Liver (tissue), 9 donors: ENCODE results near the gene OR2W3. TPM values are rescaled to one million over a fixed set of nuclear protein-coding genes. Genes with fewer than 3 reads are reported as not detected.

Experiments used
- DNase-seq: peaks from one replicate; pipeline ENCODE4 v3.0.0-alpha.2; 2017; ENCODE audit warnings: low spot score
- H3K27ac ChIP-seq, 2 donors: one replicate each; pipeline ENCODE4 v1.7.0; 2013; ENCODE audit warnings: inconsistent platforms in 2 of 2, low read length in 2 of 2, control low read depth in 1 of 2, low read depth in 1 of 2, mild to moderate bottlenecking in 1 of 2
- H3K27me3 ChIP-seq, 4 donors: one replicate each; pipeline versions ENCODE4 v1.6.1 to v1.7.0; 2013; ENCODE audit warnings: low read length in 3 of 4, inconsistent platforms in 1 of 4, mild to moderate bottlenecking in 1 of 4, moderate library complexity in 1 of 4; ENCODE audit not compliant: control insufficient read depth in 4 of 4, insufficient read depth in 4 of 4
- H3K36me3 ChIP-seq, 4 donors: one replicate each; pipeline versions ENCODE4 v1.6.1 to v1.7.0; 2013; ENCODE audit warnings: low read length in 3 of 4, mild to moderate bottlenecking in 3 of 4, low read depth in 1 of 4, moderate library complexity in 1 of 4; ENCODE audit not compliant: control insufficient read depth in 4 of 4, insufficient read depth in 3 of 4
- H3K4me1 ChIP-seq, 4 donors: one replicate each; pipeline versions ENCODE4 v1.6.1 to v1.7.0; 2013; ENCODE audit warnings: low read length in 3 of 4, mild to moderate bottlenecking in 3 of 4, moderate library complexity in 1 of 4; ENCODE audit not compliant: control insufficient read depth in 4 of 4, insufficient read depth in 4 of 4
- H3K4me3 ChIP-seq, 3 donors: one replicate each; pipeline versions ENCODE4 v1.6.1 to v1.7.0; 2013; ENCODE audit warnings: low read length in 3 of 3, control low read depth in 1 of 3, low read depth in 1 of 3, mild to moderate bottlenecking in 1 of 3
- H3K9ac ChIP-seq, 2 donors: one replicate each; pipeline ENCODE4 v1.7.0; 2013; ENCODE audit warnings: low read length in 2 of 2, mild to moderate bottlenecking in 2 of 2, moderate library complexity in 2 of 2, control low read depth in 1 of 2, low read depth in 1 of 2
- H3K9me3 ChIP-seq, 4 donors: one replicate each; pipeline versions ENCODE4 v1.6.1 to v1.7.0; 2013; ENCODE audit warnings: low read length in 3 of 4; ENCODE audit not compliant: control insufficient read depth in 4 of 4
- FOXA1 ChIP-seq: IDR thresholded peaks from 2 replicates; pipeline ENCODE4 v1.6.1; 2016; ENCODE audit warnings: antibody characterized with exemption
- FOXA2 ChIP-seq: IDR thresholded peaks from 2 replicates; pipeline ENCODE4 v1.6.1; 2016; ENCODE audit warnings: antibody characterized with exemption
- HNF4A ChIP-seq, 2 donors: conservative IDR thresholded peaks; 2 replicates each; pipeline ENCODE4 v1.6.1; 2016; ENCODE audit warnings: antibody characterized with exemption in 2 of 2, mild to moderate bottlenecking in 2 of 2
- JUND ChIP-seq, 2 donors: IDR thresholded peaks; 2 replicates each; pipeline ENCODE4 v1.6.1; 2016; ENCODE audit warnings: antibody characterized with exemption in 2 of 2
- NR2F2 ChIP-seq: IDR thresholded peaks from 2 replicates; pipeline ENCODE4 v1.6.1; 2016; ENCODE audit warnings: antibody characterized with exemption
- RXRA ChIP-seq, 2 donors: IDR thresholded peaks; 2 replicates each; pipeline ENCODE4 v1.6.1; 2017 to 2018; ENCODE audit warnings: antibody characterized with exemption in 2 of 2, mild to moderate bottlenecking in 1 of 2
- TAF1 ChIP-seq: conservative IDR thresholded peaks from 2 replicates; pipeline ENCODE4 v1.6.1; 2016; ENCODE audit warnings: antibody characterized with exemption, mild to moderate bottlenecking
- YY1 ChIP-seq: IDR thresholded peaks from 2 replicates; pipeline ENCODE4 v1.6.1; 2016; ENCODE audit warnings: antibody characterized with exemption, mild to moderate bottlenecking
- WGBS: extraction: QIAGEN DNeasy Blood & Tissue Kit; methylation state at CpG from one replicate; pipeline ENCODE4 v1.1.7; 2013; 5-methylcytosine and 5-hydroxymethylcytosine counted together
- polyA plus RNA-seq, 2 donors: library from polyadenylated mRNA; stranded (reverse) in 1 of 2; unstranded in 1 of 2; fragments of 200-250 nt in 1 of 2; fragments of >200 nt in 1 of 2; fragmentation: Nextera tagmentation in 1 of 2; extraction: Ambion mirVana in 1 of 2; gene quantifications; one replicate each; pipeline versions ENCODE4 v1.2.1 to v1.2.3, GENCODE V29; 2013 to 2015
- total RNA-seq, 2 donors: library from RNA; depleted of rRNA; stranded (reverse); fragments of >200 nt; gene quantifications; one replicate each; pipeline ENCODE4 v1.2.3, GENCODE V29; 2014
- TF ChIP-seq, protein P1 (sequence below): IDR thresholded peaks from 2 replicates; pipeline ENCODE4 v1.6.1; 2016; ENCODE audit warnings: antibody characterized with exemption
- TF ChIP-seq, protein P2 (sequence below): IDR thresholded peaks from 2 replicates; pipeline ENCODE4 v1.6.1; 2016; ENCODE audit warnings: antibody characterized with exemption, mild to moderate bottlenecking
- TF ChIP-seq, protein P3 (sequence below): fragments of 150-350 bp; IDR thresholded peaks from 2 replicates; pipeline ENCODE4 v1.5.1; 2017; ENCODE audit warnings: improper control_type of control experiment, low read depth, low read length; ENCODE audit not compliant: missing input control
- TF ChIP-seq, protein P4 (sequence below): IDR thresholded peaks from 2 replicates; pipeline ENCODE4 v1.6.1; 2016; ENCODE audit warnings: antibody characterized with exemption
- donor health status: healthy.
- donor health status: healthy.
- donor health status: healthy.
- donor health status: healthy.
- donor health status: healthy.

OR2W3 gene
- total and polyA plus RNA-seq, 4 donors: 13.4 TPM; not detected in 3

DNA sequence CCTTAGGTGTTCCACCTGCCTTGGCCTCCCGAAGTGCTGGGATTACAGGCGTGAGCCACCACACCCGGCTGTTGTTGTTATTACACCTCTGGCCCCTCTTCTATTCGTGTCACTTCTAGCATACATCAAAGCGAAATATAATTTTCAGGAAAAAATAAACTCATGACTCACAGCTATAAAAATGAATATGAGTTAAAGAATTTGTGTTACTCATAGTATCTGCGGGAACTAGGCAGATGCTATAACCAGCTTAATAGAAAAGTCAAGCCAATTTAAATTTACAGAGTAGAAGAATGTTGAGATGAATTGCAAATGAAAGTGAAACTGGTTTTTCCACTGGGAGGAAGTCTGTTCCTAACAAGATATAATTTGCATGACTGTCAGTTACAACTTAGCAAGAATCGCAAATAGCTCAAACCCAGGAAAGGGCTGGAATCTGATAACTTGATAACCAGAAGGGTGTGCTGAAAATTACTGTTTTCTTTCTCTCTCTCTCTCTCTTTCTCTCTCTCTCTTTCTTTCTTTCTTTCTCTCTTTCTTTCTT is 11.2 kb downstream of the OR2W3 start:
- no peaks in the 10 kb centered on the region for H3K4me1 ChIP-seq
- H3K36me3 ChIP-seq: no peaks in the 10 kb centered on the region
- no peak for DNase-seq
- no peak overlapping the region for H3K27ac ChIP-seq
- peak overlapping the region in 2 of 3 donors; percentile 14 to 37 for H3K4me3 ChIP-seq
- no peaks in the 10 kb centered on the region for H3K27me3 ChIP-seq
- WGBS: 36% methylated on average over 7 of the region's 7 CpGs
- TF ChIP-seq HNF4A (conservative IDR thresholded peaks at IDR 0.05) (no peak), NR2F2 (no peak), JUND (IDR thresholded peaks at IDR 0.05) (no peak)
- no peak overlapping the region for H3K9ac ChIP-seq
- H3K9me3 ChIP-seq: peaks cover 0 to 4% (median 0%) of the 10 kb centered on the region in 4 donors

DNA sequence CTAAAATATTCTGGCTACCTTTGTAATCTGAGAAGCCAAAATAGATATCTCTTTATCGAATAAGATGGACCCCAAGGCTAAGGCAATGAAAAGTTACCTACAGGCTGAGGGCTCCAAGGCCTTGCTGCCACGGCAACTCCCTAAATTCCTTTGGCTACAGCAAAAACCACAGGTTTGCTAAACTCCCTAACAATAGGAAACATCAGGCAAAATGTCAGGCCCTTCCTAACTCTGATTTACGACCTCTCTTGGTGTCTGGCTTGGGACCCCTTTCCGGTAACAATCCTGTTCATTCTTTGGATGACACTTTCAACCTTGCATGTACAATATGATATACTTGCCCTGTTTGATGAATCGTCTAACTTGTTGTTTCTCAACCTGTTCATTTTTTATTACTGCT is 13.4 kb downstream of the OR2W3 start:
- H3K27ac ChIP-seq: no peak overlapping the region
- 71% methylated on average over 5 of the region's 5 CpGs for WGBS
- no peaks in the 10 kb centered on the region for H3K36me3 ChIP-seq
- DNase-seq: no peak
- H3K4me1 ChIP-seq: no peaks in the 10 kb centered on the region
- H3K4me3 ChIP-seq: no peak overlapping the region
- H3K9me3 ChIP-seq: peaks cover 0 to 4% (median 0%) of the 10 kb centered on the region in 4 donors
- H3K27me3 ChIP-seq: no peaks in the 10 kb centered on the region
- TF ChIP-seq, protein P1, sequence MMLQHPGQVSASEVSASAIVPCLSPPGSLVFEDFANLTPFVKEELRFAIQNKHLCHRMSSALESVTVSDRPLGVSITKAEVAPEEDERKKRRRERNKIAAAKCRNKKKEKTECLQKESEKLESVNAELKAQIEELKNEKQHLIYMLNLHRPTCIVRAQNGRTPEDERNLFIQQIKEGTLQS: no peak
- TF ChIP-seq FOXA1: no peak
- TF ChIP-seq FOXA2: no peak
- no peak for TF ChIP-seq JUND (IDR thresholded peaks at IDR 0.05)
- TF ChIP-seq, protein P2, sequence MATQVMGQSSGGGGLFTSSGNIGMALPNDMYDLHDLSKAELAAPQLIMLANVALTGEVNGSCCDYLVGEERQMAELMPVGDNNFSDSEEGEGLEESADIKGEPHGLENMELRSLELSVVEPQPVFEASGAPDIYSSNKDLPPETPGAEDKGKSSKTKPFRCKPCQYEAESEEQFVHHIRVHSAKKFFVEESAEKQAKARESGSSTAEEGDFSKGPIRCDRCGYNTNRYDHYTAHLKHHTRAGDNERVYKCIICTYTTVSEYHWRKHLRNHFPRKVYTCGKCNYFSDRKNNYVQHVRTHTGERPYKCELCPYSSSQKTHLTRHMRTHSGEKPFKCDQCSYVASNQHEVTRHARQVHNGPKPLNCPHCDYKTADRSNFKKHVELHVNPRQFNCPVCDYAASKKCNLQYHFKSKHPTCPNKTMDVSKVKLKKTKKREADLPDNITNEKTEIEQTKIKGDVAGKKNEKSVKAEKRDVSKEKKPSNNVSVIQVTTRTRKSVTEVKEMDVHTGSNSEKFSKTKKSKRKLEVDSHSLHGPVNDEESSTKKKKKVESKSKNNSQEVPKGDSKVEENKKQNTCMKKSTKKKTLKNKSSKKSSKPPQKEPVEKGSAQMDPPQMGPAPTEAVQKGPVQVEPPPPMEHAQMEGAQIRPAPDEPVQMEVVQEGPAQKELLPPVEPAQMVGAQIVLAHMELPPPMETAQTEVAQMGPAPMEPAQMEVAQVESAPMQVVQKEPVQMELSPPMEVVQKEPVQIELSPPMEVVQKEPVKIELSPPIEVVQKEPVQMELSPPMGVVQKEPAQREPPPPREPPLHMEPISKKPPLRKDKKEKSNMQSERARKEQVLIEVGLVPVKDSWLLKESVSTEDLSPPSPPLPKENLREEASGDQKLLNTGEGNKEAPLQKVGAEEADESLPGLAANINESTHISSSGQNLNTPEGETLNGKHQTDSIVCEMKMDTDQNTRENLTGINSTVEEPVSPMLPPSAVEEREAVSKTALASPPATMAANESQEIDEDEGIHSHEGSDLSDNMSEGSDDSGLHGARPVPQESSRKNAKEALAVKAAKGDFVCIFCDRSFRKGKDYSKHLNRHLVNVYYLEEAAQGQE: no peak
- no peak overlapping the region for H3K9ac ChIP-seq

DNA sequence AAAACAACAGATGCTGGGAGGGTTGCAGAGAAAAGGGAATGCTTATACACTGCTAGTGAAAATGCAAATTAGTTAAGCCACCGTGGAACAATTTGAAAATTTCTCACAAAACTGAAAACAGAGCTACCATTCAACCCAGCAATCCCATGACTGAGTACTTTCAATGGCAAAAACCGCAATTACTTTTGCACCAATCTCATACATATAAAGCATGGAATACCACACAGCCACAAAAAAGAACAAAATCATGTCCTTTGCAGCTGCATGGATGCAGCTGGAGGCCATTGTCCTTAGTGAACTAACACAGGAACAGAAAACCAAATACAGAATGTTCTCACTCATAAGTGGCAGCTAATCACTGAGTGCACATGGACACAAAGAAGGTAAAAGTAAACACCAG is 18.4 kb downstream of the OR2W3 start:
- Histone ChIP-seq H3K9me3 (no peaks in the 10 kb centered on the region), H3K4me1 (no peaks in the 10 kb centered on the region), H3K36me3 (no peaks in the 10 kb centered on the region), H3K4me3 (no peak overlapping the region), H3K9ac (no peak overlapping the region), H3K27ac (no peak overlapping the region), H3K27me3 (no peaks in the 10 kb centered on the region)
- TF ChIP-seq FOXA1 (no peak), JUND (IDR thresholded peaks at IDR 0.05) (no peak), FOXA2 (no peak), HNF4A (conservative IDR thresholded peaks at IDR 0.05) (no peak), NR2F2 (no peak), RXRA (IDR thresholded peaks at IDR 0.05) (no peak), YY1 (no peak), TAF1 (no peak)
- TF ChIP-seq, protein P3, sequence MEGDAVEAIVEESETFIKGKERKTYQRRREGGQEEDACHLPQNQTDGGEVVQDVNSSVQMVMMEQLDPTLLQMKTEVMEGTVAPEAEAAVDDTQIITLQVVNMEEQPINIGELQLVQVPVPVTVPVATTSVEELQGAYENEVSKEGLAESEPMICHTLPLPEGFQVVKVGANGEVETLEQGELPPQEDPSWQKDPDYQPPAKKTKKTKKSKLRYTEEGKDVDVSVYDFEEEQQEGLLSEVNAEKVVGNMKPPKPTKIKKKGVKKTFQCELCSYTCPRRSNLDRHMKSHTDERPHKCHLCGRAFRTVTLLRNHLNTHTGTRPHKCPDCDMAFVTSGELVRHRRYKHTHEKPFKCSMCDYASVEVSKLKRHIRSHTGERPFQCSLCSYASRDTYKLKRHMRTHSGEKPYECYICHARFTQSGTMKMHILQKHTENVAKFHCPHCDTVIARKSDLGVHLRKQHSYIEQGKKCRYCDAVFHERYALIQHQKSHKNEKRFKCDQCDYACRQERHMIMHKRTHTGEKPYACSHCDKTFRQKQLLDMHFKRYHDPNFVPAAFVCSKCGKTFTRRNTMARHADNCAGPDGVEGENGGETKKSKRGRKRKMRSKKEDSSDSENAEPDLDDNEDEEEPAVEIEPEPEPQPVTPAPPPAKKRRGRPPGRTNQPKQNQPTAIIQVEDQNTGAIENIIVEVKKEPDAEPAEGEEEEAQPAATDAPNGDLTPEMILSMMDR: no peak
- TF ChIP-seq, protein P4, sequence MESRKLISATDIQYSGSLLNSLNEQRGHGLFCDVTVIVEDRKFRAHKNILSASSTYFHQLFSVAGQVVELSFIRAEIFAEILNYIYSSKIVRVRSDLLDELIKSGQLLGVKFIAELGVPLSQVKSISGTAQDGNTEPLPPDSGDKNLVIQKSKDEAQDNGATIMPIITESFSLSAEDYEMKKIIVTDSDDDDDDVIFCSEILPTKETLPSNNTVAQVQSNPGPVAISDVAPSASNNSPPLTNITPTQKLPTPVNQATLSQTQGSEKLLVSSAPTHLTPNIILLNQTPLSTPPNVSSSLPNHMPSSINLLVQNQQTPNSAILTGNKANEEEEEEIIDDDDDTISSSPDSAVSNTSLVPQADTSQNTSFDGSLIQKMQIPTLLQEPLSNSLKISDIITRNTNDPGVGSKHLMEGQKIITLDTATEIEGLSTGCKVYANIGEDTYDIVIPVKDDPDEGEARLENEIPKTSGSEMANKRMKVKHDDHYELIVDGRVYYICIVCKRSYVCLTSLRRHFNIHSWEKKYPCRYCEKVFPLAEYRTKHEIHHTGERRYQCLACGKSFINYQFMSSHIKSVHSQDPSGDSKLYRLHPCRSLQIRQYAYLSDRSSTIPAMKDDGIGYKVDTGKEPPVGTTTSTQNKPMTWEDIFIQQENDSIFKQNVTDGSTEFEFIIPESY: no peak
- WGBS: 70% methylated on average over 2 of the region's 2 CpGs
- DNase-seq: no peak
